BE2C (cell line): ENCODE results near the gene NOVA2.

ENCODE experiments used
- DNase-seq: peaks from one replicate; pipeline ENCODE4 v3.0.0-alpha.2; 2020
- H3K27me3 ChIP-seq: fragments of 250-450 bp; sonication (Bioruptor Pico); 2 replicates; pipeline ENCODE4 v1.5.1; 2020; ENCODE audit warnings: mild to moderate bottlenecking
- H3K36me3 ChIP-seq: fragments of 250-450 bp; sonication (Bioruptor Pico); 2 replicates; pipeline ENCODE4 v1.5.1; 2020; ENCODE audit warnings: mild to moderate bottlenecking
- H3K4me1 ChIP-seq: fragments of 250-450 bp; sonication (Bioruptor Pico); 2 replicates; pipeline ENCODE4 v1.5.1; 2020
- H3K4me3 ChIP-seq: 2 replicates; pipeline ENCODE4 v1.5.1; 2011; ENCODE audit warnings: low read depth, low read length
- H3K9me3 ChIP-seq: fragments of 250-450 bp; sonication (Bioruptor Pico); 2 replicates; pipeline ENCODE4 v1.5.1; 2020
- CTCF ChIP-seq: IDR thresholded peaks from 2 replicates; pipeline ENCODE4 v1.5.1; 2012; ENCODE audit warnings: mild to moderate bottlenecking, low read depth, low read length

NOVA2 gene

GRCh38 chr19:45905011-45905410, 68.7 kb downstream of the NOVA2 start:
- no peak for DNase-seq
- H3K4me3 ChIP-seq = no peak overlapping the region
- no peaks in the 10 kb centered on the region for H3K27me3 ChIP-seq
- no peak for TF ChIP-seq CTCF
- H3K36me3 ChIP-seq = peaks cover 1% of the 10 kb centered on the region
- H3K9me3 ChIP-seq = no peaks in the 10 kb centered on the region
- no peaks in the 10 kb centered on the region for H3K4me1 ChIP-seq

GRCh38 chr19:45902651-45903625, 70.7 kb downstream of the NOVA2 start:
- no peaks in the 10 kb centered on the region for H3K4me1 ChIP-seq
- DNase-seq = peak; percentile 99
- H3K36me3 ChIP-seq = peaks cover 17% of the 10 kb centered on the region
- TF ChIP-seq CTCF = no peak
- no peaks in the 10 kb centered on the region for H3K9me3 ChIP-seq
- peak overlapping the region; percentile 85 for H3K4me3 ChIP-seq
- H3K27me3 ChIP-seq = no peaks in the 10 kb centered on the region

- no peak for TF ChIP-seq CTCF
- Histone ChIP-seq H3K4me1 (no peaks in the 10 kb centered on the region), H3K27me3 (no peaks in the 10 kb centered on the region), H3K36me3 (peaks cover 17% of the 10 kb centered on the region), H3K4me3 (peak within 1 kb of the TSS; percentile 85), H3K9me3 (no peaks in the 10 kb centered on the region)
- no peak for DNase-seq
These were observed 71.6 kb downstream of the NOVA2 start, which contains the start of gene MYPOP for GRCh38 chr19:45901912-45902650. MYPOP (minus strand) TSS chr19:45902613; CDS start chr19:45901773, 840 bp downstream.

- Histone ChIP-seq H3K4me1 (no peaks in the 10 kb centered on the region), H3K36me3 (peaks cover 17% of the 10 kb centered on the region), H3K9me3 (no peaks in the 10 kb centered on the region), H3K27me3 (no peaks in the 10 kb centered on the region), H3K4me3 (peak overlapping the region; percentile 85)
- peak; percentile 54 for DNase-seq
- no peak for TF ChIP-seq CTCF
These were observed 72.2 kb downstream of the NOVA2 start for GRCh38 chr19:45901432-45901911.

GRCh38 chr19:45900738-45901431, 72.8 kb downstream of the NOVA2 start:
- DNase-seq = no peak
- peaks cover 17% of the 10 kb centered on the region for H3K36me3 ChIP-seq
- TF ChIP-seq CTCF = no peak
- peak overlapping the region; percentile 39 for H3K4me3 ChIP-seq
- H3K9me3 ChIP-seq = no peaks in the 10 kb centered on the region
- H3K27me3 ChIP-seq = no peaks in the 10 kb centered on the region
- no peaks in the 10 kb centered on the region for H3K4me1 ChIP-seq
